ENCODE data around the gene SFI1.

The SFI1 gene

GRCh38 chr22:31639436-31640039 lies 143.2 kb downstream of the SFI1 start:
- DNase-seq, result peak; percentile 68

GRCh38 chr22:31646186-31647019 lies 150.1 kb downstream of the SFI1 start:
- peak; percentile 84 for DNase-seq

- DNase-seq, result no peak
Measured at GRCh38 chr22:31647066-31647465, 150.7 kb downstream of the SFI1 start.

- no peak for DNase-seq
Measured at GRCh38 chr22:31647523-31648320, 151.4 kb downstream of the SFI1 start.

- peak; percentile 67 for DNase-seq
Measured at GRCh38 chr22:31650391-31650790, 154.1 kb downstream of the SFI1 start.

GRCh38 chr22:31651664-31652063 lies 155.3 kb downstream of the SFI1 start:
- peak; percentile 59 for DNase-seq

- no peak for DNase-seq
Measured at GRCh38 chr22:31652088-31652487, 155.8 kb downstream of the SFI1 start.

- DNase-seq, result no peak
Measured at GRCh38 chr22:31652911-31653684, 156.8 kb downstream of the SFI1 start.

- no peak for DNase-seq
Measured at GRCh38 chr22:31653944-31654343, 157.6 kb downstream of the SFI1 start.

GRCh38 chr22:31654408-31654807 lies 158.1 kb downstream of the SFI1 start:
- no peak for DNase-seq

- DNase-seq, result no peak
Measured at GRCh38 chr22:31659246-31659645, 162.9 kb downstream of the SFI1 start.

GRCh38 chr22:31660860-31661341 lies 164.6 kb downstream of the SFI1 start:
- peak; percentile 69 for DNase-seq

GRCh38 chr22:31661851-31662667 lies 165.7 kb downstream of the SFI1 start, which contains the start of gene PISD:
PISD (minus strand) TSS chr22:31662215; CDS start chr22:31662208, 7 bp downstream.
- peak; percentile 98 for DNase-seq

GRCh38 chr22:31662668-31663037 lies 166.3 kb downstream of the SFI1 start:
- DNase-seq, result no peak
